Astrocyte (in vitro differentiated cells and primary cell): Measurements from ENCODE around the gene CIART. TPM values are rescaled to one million over a fixed set of nuclear protein-coding genes. Genes with fewer than 3 reads are reported as not detected.
"Not testable (repeated sequence)": the region's sequence is repeated elsewhere in the genome, so short reads cannot be mapped to it uniquely, and the experiment has no call there.

Source experiments
- DNase-seq: peaks from one replicate; pipeline ENCODE4 v3.0.0-alpha.2; 2010; ENCODE audit warnings: low read depth
- FAIRE-seq: peaks from 2 replicates; lab custom pipeline; 2011; peaks lifted over from hg19 to GRCh38; lab: Jason Lieb, UNC
- H2AFZ ChIP-seq: 2 replicates; pipeline ENCODE4 v1.6.0; 2012; ENCODE audit warnings: low read depth, low read length, inconsistent platforms
- H3K27ac ChIP-seq: 2 replicates; pipeline ENCODE4 v1.5.1; 2011; ENCODE audit warnings: low read depth, low read length, inconsistent platforms
- H3K27me3 ChIP-seq: 2 replicates; pipeline ENCODE4 v1.6.0; 2011; ENCODE audit warnings: low read length, inconsistent platforms; ENCODE audit not compliant: insufficient read depth
- H3K36me3 ChIP-seq: 2 replicates; pipeline ENCODE4 v1.5.1; 2011; ENCODE audit warnings: low read length, inconsistent platforms; ENCODE audit not compliant: insufficient read depth
- H3K4me1 ChIP-seq: 2 replicates; pipeline ENCODE4 v1.5.1; 2011; ENCODE audit warnings: low read length, inconsistent platforms; ENCODE audit not compliant: insufficient read depth
- H3K4me2 ChIP-seq: 2 replicates; pipeline ENCODE4 v1.6.0; 2012; ENCODE audit warnings: low read length, inconsistent platforms
- H3K4me3 ChIP-seq: 2 replicates; pipeline ENCODE4 v1.5.1; 2011; ENCODE audit warnings: low read depth, mild to moderate bottlenecking, low read length, inconsistent platforms; ENCODE audit not compliant: insufficient read depth
- H3K79me2 ChIP-seq: 2 replicates; pipeline ENCODE4 v1.6.0; 2012; ENCODE audit warnings: mild to moderate bottlenecking, low read length, inconsistent platforms; ENCODE audit not compliant: insufficient read depth
- H3K9ac ChIP-seq: 2 replicates; pipeline ENCODE4 v1.6.0; 2012; ENCODE audit warnings: mild to moderate bottlenecking, low read length, inconsistent platforms
- H3K9me3 ChIP-seq: 2 replicates; pipeline ENCODE4 v1.5.1; 2012; ENCODE audit warnings: low read depth, mild to moderate bottlenecking, low read length, inconsistent platforms; ENCODE audit not compliant: insufficient read depth
- H4K20me1 ChIP-seq: 2 replicates; pipeline ENCODE4 v1.6.0; 2012; ENCODE audit warnings: low read length, inconsistent platforms; ENCODE audit not compliant: insufficient read depth
- H3K27ac Mint-ChIP-seq: one replicate; pipeline ENCODE4 v1.8.0; 2021; ENCODE audit warnings: mild to moderate bottlenecking, mixed read lengths; ENCODE audit not compliant: unreplicated experiment
- H3K27me3 Mint-ChIP-seq: one replicate; pipeline ENCODE4 v1.8.0; 2021; ENCODE audit warnings: low read depth, mixed read lengths; ENCODE audit not compliant: unreplicated experiment
- H3K36me3 Mint-ChIP-seq: one replicate; pipeline ENCODE4 v1.8.0; 2021; ENCODE audit warnings: low read depth, mixed read lengths; ENCODE audit not compliant: unreplicated experiment
- H3K4me1 Mint-ChIP-seq: one replicate; pipeline ENCODE4 v1.8.0; 2021; ENCODE audit warnings: low read depth, mixed read lengths; ENCODE audit not compliant: unreplicated experiment
- H3K4me3 Mint-ChIP-seq: one replicate; pipeline ENCODE4 v1.8.0; 2021; ENCODE audit warnings: mild to moderate bottlenecking, moderate library complexity, mixed read lengths; ENCODE audit not compliant: unreplicated experiment
- H3K9me3 Mint-ChIP-seq: one replicate; pipeline ENCODE4 v1.8.0; 2021; ENCODE audit warnings: mild to moderate bottlenecking, mixed read lengths; ENCODE audit not compliant: unreplicated experiment
- EZH2 ChIP-seq: IDR thresholded peaks from 2 replicates; pipeline ENCODE4 v1.6.1; 2012; ENCODE audit warnings: mild to moderate bottlenecking, low read length, inconsistent platforms; ENCODE audit not compliant: insufficient read depth
- total RNA-seq: library from RNA; stranded (reverse); gene quantifications from 2 replicates; pipeline ENCODE4 v1.2.1, GENCODE V29; 2021
- TF ChIP-seq, protein P1 (sequence below): IDR thresholded peaks from 2 replicates; pipeline ENCODE4 v1.5.1; 2011; ENCODE audit warnings: low read depth, mild to moderate bottlenecking, inconsistent platforms, low read length, moderate library complexity; ENCODE audit not compliant: insufficient read depth

Gene CIART
- total RNA-seq, 1 donor from 2014 or later: 4.8 TPM

- peak; percentile 23 for FAIRE-seq
- H3K9me3 ChIP-seq: no peaks in the 10 kb centered on the region
- peak within 1 kb of the TSS; percentile 94 for H3K9ac ChIP-seq
- H3K4me3 ChIP-seq: peak within 1 kb of the TSS; percentile 89
- peaks cover 48% of the 10 kb centered on the region for H3K79me2 ChIP-seq
- H2AFZ ChIP-seq: peak within 1 kb of the TSS; percentile 75
- Mint-ChIP-seq H3K36me3 (no peaks in the 10 kb centered on the region), H3K27me3 (no peaks in the 10 kb centered on the region), H3K27ac (peak within 1 kb of the TSS; percentile 91), H3K4me3 (peak within 1 kb of the TSS; percentile 98), H3K9me3 (no peaks in the 10 kb centered on the region), H3K4me1 (no peaks in the 10 kb centered on the region)
- peaks cover 3% of the 10 kb centered on the region for H3K36me3 ChIP-seq
- DNase-seq: peak; percentile 100
- TF ChIP-seq, protein P1, sequence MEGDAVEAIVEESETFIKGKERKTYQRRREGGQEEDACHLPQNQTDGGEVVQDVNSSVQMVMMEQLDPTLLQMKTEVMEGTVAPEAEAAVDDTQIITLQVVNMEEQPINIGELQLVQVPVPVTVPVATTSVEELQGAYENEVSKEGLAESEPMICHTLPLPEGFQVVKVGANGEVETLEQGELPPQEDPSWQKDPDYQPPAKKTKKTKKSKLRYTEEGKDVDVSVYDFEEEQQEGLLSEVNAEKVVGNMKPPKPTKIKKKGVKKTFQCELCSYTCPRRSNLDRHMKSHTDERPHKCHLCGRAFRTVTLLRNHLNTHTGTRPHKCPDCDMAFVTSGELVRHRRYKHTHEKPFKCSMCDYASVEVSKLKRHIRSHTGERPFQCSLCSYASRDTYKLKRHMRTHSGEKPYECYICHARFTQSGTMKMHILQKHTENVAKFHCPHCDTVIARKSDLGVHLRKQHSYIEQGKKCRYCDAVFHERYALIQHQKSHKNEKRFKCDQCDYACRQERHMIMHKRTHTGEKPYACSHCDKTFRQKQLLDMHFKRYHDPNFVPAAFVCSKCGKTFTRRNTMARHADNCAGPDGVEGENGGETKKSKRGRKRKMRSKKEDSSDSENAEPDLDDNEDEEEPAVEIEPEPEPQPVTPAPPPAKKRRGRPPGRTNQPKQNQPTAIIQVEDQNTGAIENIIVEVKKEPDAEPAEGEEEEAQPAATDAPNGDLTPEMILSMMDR: no peak
- TF ChIP-seq EZH2: no peak
- peaks cover 7% of the 10 kb centered on the region for H4K20me1 ChIP-seq
- peak within 1 kb of the TSS; percentile 88 for H3K4me2 ChIP-seq
- no peaks in the 10 kb centered on the region for H3K27me3 ChIP-seq
- H3K4me1 ChIP-seq: peaks cover 11% of the 10 kb centered on the region
- peak within 1 kb of the TSS; percentile 82 for H3K27ac ChIP-seq
Observed at GRCh38 chr1:150235852-150236613, 46.3 kb upstream of the CIART start, which contains the start of gene ANP32E. Gene ANP32E, minus strand, starts transcription at chr1:150236112. Its CDS starts 326 bp downstream, at chr1:150235786.

DNA sequence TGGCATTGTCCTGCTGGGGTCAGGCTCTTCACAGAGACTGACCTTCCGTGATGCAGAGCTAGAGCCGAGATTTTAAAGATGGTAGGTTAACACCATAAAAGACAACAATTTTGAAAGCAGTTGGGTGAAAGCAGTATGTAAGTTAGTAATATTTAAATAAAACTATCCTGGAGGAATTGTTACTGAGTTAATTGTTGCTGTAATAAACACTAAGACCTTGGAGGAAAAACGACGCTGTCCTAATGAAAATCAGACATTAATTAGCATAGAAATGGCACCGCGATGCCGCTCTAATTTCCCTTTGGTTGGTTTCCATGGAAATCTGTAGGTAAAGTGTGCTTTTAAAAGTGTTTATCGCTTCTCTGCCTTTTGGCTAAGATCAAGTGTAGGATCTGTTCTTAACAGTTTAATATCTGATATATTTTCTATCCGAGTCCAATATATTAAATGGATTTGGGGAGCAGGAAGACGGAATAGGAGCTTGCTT is 45.7 kb upstream of the CIART start:
- Mint-ChIP-seq H3K27ac (no peak overlapping the region), H3K27me3 (no peaks in the 10 kb centered on the region), H3K36me3 (no peaks in the 10 kb centered on the region), H3K4me3 (no peak overlapping the region), H3K4me1 (no peaks in the 10 kb centered on the region), H3K9me3 (no peaks in the 10 kb centered on the region)
- Histone ChIP-seq H3K36me3 (no peaks in the 10 kb centered on the region), H3K4me2 (peak overlapping the region; percentile 88), H3K27me3 (no peaks in the 10 kb centered on the region), H2AFZ (peak overlapping the region; percentile 67), H3K27ac (peak overlapping the region; percentile 58), H4K20me1 (peaks cover 7% of the 10 kb centered on the region), H3K4me3 (peak overlapping the region; percentile 89), H3K4me1 (peaks cover 11% of the 10 kb centered on the region), H3K9me3 (no peaks in the 10 kb centered on the region), H3K9ac (peak overlapping the region; percentile 94), H3K79me2 (peaks cover 41% of the 10 kb centered on the region)
- no peak for FAIRE-seq
- DNase-seq: no peak
- TF ChIP-seq, protein P1: no peak
- no peak for TF ChIP-seq EZH2

- H2AFZ ChIP-seq, H3K27ac Mint-ChIP-seq, H3K9me3 Mint-ChIP-seq, H3K27me3 Mint-ChIP-seq, H3K4me3 ChIP-seq, H3K4me2 ChIP-seq, H3K27ac ChIP-seq, H3K9ac ChIP-seq, H3K4me3 Mint-ChIP-seq, H3K9me3 ChIP-seq, H3K4me1 Mint-ChIP-seq, H3K36me3 ChIP-seq, H3K27me3 ChIP-seq, H3K36me3 Mint-ChIP-seq, H4K20me1 ChIP-seq, DNase-seq, FAIRE-seq: not testable (repeated sequence)
- Histone ChIP-seq H3K79me2 (peaks cover 37% of the 10 kb centered on the region), H3K4me1 (peaks cover 11% of the 10 kb centered on the region)
Observed at GRCh38 chr1:150237176-150237575, 45.2 kb upstream of the CIART start.
